Stimulated activated memory B cell treated with anti-CD40 and anti-IgM and Interleukin-4, amounts not matched to agents 10 μg/mL and 1 μg/mL and 100 μg/mL, for 72 hours (primary cell): ENCODE results near the gene ABHD17B.
A peak's percentile ranks its signal among the peaks of the same experiment; 100 is the strongest.
"Not testable (repeated sequence)": the region's sequence is repeated elsewhere in the genome, so short reads cannot be mapped to it uniquely, and the experiment has no call there.

Experiments used
- ATAC-seq: fragments of 150-1000 bp; cut with Tn5 transposase; 2 replicates; pipeline ENCODE4 v1.10.0; 2021
- H3K27ac Mint-ChIP-seq: one replicate; pipeline ENCODE4 v1.8.0; 2022; ENCODE audit warnings: mild to moderate bottlenecking, mixed read lengths
- H3K27me3 Mint-ChIP-seq: one replicate; pipeline ENCODE4 v1.8.0; 2022; ENCODE audit warnings: mixed read lengths
- H3K36me3 Mint-ChIP-seq: one replicate; pipeline ENCODE4 v1.8.0; 2022; ENCODE audit warnings: mixed read lengths
- H3K4me1 Mint-ChIP-seq: one replicate; pipeline ENCODE4 v1.8.0; 2022; ENCODE audit warnings: mixed read lengths
- H3K4me3 Mint-ChIP-seq: one replicate; pipeline ENCODE4 v1.8.0; 2022; ENCODE audit warnings: mild to moderate bottlenecking, moderate library complexity, mixed read lengths
- H3K9me3 Mint-ChIP-seq: one replicate; pipeline ENCODE4 v1.8.0; 2022; ENCODE audit warnings: mixed read lengths

Gene ABHD17B

DNA sequence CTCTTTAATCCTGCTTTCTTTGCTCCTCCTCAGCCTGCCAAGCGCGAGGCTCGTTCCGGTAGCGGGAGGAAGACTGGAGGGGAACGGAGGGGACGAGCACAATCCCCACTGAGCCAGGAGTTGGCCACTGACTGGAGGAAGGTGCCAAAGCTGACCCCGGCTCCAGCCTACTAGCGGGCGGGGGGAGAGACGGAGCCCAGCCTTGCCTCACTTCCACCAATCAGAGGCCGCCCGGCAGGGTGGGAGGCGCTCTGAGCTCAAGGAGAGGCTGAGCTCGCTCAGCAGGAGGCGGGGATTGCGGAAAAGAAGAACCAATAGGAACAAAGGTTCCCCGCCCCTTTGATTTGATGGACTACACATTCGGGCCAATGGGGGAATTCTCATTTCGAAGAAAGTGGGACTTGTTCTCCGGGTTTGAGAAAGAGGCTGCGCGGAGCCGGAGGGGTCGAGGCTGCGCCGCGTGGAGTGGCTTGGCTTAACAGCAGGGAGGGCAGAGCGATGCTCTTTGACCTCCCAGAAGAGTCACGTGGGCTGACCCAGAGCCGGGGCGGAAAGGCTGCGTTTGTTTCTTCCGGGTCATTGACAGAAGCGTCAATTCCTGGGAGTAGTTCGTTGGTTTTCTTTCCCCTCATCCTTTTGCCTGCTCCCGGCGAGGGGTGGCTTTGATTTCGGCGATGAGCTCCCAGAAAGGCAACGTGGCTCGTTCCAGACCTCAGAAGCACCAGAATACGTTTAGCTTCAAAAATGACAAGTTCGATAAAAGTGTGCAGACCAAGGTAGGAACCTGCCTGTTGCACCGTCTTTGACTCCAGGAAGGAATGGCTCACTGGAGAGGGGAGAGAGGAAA, at the start of gene ABHD17B, which contains the start of gene C9orf85:
Gene ABHD17B, minus strand, starts transcription at position 133 of the 847 bp plus-strand sequence. CDS start 36,113 bp downstream, outside the sequence.
Gene C9orf85, plus strand, starts transcription at position 579 of the 847 bp plus-strand sequence. Its CDS starts 96 bp downstream, at position 675.
- H3K4me1 Mint-ChIP-seq = peaks cover 47% of the 10 kb centered on the region

DNA sequence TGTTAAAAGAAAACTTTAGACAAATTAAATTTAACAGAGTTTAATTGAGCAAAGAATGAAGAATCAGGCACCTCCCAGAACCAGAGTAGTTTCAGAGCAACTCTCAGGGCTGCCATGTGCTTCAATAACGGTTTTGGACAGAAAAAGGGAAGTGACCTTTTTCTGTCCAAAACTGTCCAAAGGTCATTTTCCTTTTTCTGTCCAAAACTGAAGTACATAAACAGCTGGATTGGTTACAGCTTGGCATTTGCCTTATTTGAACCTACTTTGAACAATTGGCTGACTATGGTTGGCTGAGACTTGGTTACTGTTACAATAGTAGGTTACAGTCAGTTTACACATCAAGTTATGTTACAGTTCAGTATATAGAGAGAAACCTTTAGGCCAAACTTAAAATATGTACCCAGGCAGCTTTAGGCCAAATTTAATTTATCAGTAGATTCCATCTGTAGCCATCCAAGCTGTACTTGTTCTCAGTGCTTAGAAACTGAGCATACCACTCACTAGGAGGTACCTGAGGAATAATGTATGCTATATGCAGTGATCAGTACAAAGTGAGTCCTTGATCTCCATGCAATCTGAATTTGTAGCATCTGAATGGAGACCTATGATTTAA, 44.4 kb upstream of the ABHD17B start:
- no peaks in the 10 kb centered on the region for H3K4me1 Mint-ChIP-seq
- ATAC-seq = peak; percentile 53
- no peak overlapping the region for H3K27ac Mint-ChIP-seq
- no peak overlapping the region for H3K4me3 Mint-ChIP-seq
- no peaks in the 10 kb centered on the region for H3K9me3 Mint-ChIP-seq
- no peaks in the 10 kb centered on the region for H3K27me3 Mint-ChIP-seq
- H3K36me3 Mint-ChIP-seq = peaks cover 24% of the 10 kb centered on the region

More for the DNA sequence above, at the start of gene ABHD17B, which contains the start of gene C9orf85:
- peak within 1 kb of the TSS; percentile 100 for H3K4me3 Mint-ChIP-seq
- peak; percentile 98 for ATAC-seq
- H3K9me3 Mint-ChIP-seq = no peaks in the 10 kb centered on the region
- H3K27ac Mint-ChIP-seq = peak within 1 kb of the TSS; percentile 89
- H3K36me3 Mint-ChIP-seq = no peaks in the 10 kb centered on the region
- no peaks in the 10 kb centered on the region for H3K27me3 Mint-ChIP-seq

DNA sequence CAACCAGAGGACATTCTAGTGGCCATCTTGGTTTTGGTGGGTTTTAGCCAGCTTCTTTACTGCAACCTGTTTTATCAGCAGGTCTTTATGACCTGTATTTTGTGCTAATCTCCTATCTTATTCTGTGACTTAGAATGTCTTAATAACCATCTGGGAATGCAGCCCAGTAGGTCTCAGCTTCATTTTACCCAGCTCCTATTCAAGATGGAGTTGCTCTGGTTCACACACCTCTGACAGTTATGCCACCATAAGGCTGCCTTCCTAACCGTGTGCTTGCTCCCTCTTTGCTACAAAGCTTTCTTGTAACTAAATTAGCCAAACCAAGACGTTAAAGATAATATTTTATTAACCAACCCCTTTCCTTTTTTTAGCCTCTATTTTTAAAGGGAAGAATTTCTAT, 43.7 kb upstream of the ABHD17B start:
- not testable (repeated sequence) for H3K4me3 Mint-ChIP-seq, H3K4me1 Mint-ChIP-seq, H3K9me3 Mint-ChIP-seq, H3K27ac Mint-ChIP-seq, ATAC-seq, H3K27me3 Mint-ChIP-seq
- H3K36me3 Mint-ChIP-seq = peaks cover 21% of the 10 kb centered on the region

DNA sequence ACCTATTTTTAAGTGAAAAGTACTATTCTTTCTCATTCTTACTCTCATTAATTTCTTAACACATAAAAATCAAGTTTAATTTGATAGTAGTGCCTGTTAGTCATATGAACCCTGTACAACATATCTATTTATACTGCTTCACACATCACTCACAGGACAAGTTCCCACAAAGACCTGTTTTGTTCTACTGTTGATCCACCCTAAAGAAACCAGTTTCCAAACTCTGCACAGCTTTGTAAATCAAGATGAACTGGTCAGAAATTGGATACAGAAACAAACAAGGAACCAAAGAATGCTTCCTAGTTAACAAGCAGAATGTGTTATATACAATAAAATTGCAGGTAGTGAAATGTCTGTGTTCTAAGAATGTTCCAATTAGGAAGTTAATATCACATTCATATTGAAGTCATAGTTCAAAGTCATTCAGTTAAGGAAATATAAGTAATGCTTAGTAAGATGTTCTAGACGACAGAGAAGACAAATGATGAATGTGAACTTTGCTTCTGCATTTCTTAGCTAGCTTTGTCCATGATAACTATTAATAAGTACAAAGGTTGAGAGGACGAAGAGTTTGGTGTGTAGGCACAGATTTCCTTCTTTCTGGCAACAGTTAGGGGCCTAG, 33.9 kb upstream of the ABHD17B start:
- Mint-ChIP-seq H3K4me3 (no peak overlapping the region), H3K27ac (no peak overlapping the region), H3K27me3 (no peaks in the 10 kb centered on the region), H3K4me1 (peaks cover 10% of the 10 kb centered on the region), H3K9me3 (no peaks in the 10 kb centered on the region), H3K36me3 (peaks cover 23% of the 10 kb centered on the region)
- ATAC-seq = no peak

DNA sequence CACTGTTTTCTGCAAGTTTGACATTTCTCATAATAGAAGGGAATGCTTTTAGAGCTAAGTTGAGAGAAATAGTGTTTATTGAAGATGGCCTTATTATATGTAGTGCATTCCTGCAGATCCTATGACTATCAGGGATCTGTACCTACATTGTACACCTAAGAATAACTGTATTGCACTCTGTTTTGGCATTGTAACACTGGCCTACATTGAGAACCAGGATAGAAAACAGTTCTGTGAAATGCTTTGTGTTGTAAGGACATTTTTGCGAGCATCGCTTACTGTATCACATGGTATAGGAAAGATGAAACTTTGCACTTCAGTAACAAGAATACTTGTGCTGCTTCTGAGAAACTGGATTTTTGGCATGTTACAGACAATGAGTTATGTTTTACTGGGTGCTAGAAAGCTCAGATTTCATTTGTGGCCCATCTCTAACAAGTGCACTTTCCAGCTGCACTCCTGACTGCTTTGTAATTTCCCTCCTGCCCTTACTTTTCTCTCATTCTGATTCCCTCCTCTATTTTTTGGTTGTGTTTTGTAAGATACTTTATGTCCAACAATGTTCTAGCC, 31.1 kb upstream of the ABHD17B start:
- ATAC-seq = no peak
- Mint-ChIP-seq H3K4me3 (no peak overlapping the region), H3K9me3 (no peaks in the 10 kb centered on the region), H3K36me3 (peaks cover 3% of the 10 kb centered on the region), H3K27ac (no peak overlapping the region), H3K27me3 (no peaks in the 10 kb centered on the region), H3K4me1 (peaks cover 15% of the 10 kb centered on the region)

DNA sequence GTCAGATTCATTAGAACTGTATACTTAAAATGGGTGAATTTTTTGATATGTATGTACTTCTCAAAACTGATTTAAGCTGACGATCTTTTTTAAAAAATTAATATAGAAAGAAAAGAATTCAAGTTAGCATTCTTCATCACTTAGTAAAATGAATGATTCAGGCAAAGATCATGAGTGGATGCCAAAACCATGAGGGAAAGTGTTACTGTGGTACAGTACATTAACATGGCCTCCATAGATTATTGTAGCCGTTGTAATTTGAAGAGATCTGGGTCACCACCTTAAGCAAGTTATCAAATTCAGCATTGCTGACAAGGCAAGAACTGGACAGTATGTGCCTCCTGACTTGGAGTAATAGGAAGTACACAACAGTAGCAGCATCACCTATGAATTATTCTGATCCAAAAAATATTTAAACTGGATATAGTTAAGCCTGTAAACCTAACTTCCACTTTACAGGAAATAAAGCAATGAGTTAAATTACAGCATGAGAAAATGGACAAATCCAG, 30.1 kb upstream of the ABHD17B start:
- ATAC-seq = no peak
- Mint-ChIP-seq H3K36me3 (no peaks in the 10 kb centered on the region), H3K4me1 (peaks cover 19% of the 10 kb centered on the region), H3K27ac (no peak overlapping the region), H3K4me3 (no peak overlapping the region), H3K9me3 (no peaks in the 10 kb centered on the region), H3K27me3 (no peaks in the 10 kb centered on the region)

DNA sequence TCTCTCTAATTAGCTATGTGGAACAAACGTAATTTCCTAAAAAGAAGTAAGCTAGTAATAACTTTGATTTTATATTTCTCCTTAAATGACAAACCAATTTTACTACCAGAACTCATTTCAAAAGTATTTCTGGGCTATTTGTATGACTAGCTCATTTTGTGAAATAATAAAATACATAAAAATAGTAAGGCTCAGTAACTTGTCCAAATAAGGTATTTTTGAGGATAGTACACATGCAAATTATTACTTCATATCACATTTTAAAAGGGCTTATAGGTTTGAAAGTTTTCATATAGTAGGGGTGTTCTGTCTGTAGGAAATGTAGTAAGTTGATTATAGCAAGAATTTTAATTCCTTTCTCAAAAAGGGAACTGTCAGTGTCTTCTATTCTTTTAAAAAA, 26.9 kb upstream of the ABHD17B start:
- no peaks in the 10 kb centered on the region for H3K27me3 Mint-ChIP-seq
- no peak for ATAC-seq
- H3K9me3 Mint-ChIP-seq = no peaks in the 10 kb centered on the region
- H3K4me3 Mint-ChIP-seq = no peak overlapping the region
- H3K27ac Mint-ChIP-seq = no peak overlapping the region
- peaks cover 34% of the 10 kb centered on the region for H3K4me1 Mint-ChIP-seq
- peaks cover 3% of the 10 kb centered on the region for H3K36me3 Mint-ChIP-seq

DNA sequence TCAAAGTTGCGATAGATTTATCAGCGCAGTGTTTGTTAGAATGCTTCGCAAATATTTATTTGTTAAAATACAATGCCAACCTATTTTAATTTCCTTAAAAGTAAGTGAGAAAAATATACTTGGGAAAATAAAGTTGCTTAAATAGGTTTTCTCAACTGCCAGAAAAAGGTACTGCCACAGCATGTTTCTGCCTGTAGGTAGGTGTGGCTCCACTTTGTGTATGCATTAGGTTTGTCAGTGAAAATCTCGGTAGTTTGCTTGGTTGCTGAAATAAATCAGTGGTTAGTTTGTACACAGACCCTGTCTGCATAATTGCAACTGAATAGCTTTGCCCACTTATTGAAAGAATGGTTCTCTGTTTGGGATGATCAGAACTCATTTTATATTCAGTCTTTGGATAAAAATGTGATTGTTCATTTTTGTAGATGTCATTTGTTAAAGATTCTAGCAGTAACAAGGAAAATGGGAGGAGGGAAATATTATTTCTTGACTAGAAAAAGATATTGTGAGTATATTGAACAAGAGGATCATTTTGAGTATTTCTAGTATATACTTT, 26.2 kb upstream of the ABHD17B start:
- Mint-ChIP-seq H3K36me3 (peaks cover 10% of the 10 kb centered on the region), H3K4me1 (peaks cover 34% of the 10 kb centered on the region), H3K4me3 (no peak overlapping the region), H3K27me3 (no peaks in the 10 kb centered on the region), H3K9me3 (no peaks in the 10 kb centered on the region), H3K27ac (no peak overlapping the region)
- no peak for ATAC-seq

DNA sequence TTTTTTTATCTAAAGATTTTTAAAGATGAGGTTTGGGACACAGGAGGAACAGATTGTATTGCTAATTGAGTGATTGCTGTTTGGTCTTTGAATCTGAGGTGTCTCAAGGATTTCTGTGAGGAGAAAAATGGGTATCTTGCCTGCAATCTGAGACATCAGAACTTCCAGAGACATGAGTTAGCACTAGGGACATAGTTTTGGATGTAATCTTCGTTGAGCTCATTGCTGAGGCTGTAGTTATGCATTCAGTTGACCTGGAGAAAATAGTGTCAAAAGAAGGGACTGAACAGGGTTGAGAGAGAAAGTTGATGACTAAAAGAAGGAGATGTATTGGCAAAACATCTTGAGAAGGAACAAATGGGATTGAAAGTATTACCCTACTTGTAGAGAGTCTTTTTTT, 25.1 kb upstream of the ABHD17B start:
- Mint-ChIP-seq H3K4me3 (no peak overlapping the region), H3K27ac (peak overlapping the region; percentile 17), H3K9me3 (no peaks in the 10 kb centered on the region), H3K4me1 (peaks cover 24% of the 10 kb centered on the region), H3K36me3 (peaks cover 13% of the 10 kb centered on the region), H3K27me3 (no peaks in the 10 kb centered on the region)
- ATAC-seq = no peak

DNA sequence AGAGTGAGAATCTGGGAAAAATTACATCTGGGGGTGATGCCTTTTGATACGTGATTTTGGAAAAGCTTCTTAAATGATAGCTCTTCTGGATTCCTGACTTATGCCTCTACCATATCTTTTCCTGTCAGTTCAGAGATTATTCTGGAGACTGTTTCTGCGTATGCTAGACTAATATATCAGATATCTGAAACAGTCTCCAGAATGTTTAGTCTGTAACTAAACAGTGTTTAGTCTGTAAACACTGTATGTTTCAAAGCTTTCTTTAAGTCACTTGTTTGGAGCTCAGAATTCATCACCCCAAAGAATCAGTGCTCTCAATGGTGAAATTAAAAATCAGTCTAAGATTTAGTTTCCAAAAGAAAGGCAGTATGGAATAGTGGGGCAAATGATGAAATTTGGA, 20.2 kb upstream of the ABHD17B start:
- Mint-ChIP-seq H3K36me3 (peaks cover 17% of the 10 kb centered on the region), H3K27ac (no peak overlapping the region), H3K9me3 (no peaks in the 10 kb centered on the region)

DNA sequence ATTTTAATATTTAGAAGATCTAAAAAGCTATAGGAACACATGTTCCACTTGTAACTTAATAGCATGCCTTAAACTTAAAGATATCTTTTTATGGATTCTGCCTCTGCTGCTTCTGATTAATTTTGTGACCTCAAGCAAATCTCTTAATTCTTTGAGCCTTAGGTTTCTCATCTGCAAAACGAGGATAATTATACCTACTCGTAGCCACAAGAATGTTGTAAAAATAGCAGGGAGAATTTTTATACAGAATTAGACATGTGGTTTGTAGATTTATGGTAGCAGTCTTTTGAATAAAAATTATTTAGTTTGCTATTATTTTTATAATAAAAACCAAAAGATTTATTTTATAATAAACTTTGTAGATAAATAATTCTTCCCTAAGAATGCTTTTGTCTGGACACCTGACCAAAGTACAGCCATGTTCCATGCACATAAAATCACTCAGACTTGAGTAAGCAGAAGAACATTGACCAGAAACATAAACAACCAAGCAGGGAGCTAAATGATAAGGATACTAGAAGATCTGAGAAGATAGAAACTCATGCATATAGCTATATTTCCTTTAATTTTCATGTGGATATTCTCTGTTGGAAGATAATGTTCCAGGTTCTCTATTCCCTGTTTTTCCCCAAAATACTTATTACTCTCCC, 18.9 kb upstream of the ABHD17B start:
- peaks cover 8% of the 10 kb centered on the region for H3K4me1 Mint-ChIP-seq
- no peak overlapping the region for H3K27ac Mint-ChIP-seq
- H3K27me3 Mint-ChIP-seq = no peaks in the 10 kb centered on the region
- no peak for ATAC-seq
- no peaks in the 10 kb centered on the region for H3K9me3 Mint-ChIP-seq
- H3K36me3 Mint-ChIP-seq = peaks cover 17% of the 10 kb centered on the region
- H3K4me3 Mint-ChIP-seq = no peak overlapping the region

More for the DNA sequence above, 20.2 kb upstream of the ABHD17B start:
- peaks cover 20% of the 10 kb centered on the region for H3K4me1 Mint-ChIP-seq
- H3K27me3 Mint-ChIP-seq = no peaks in the 10 kb centered on the region
- no peak for ATAC-seq
- H3K4me3 Mint-ChIP-seq = no peak overlapping the region

DNA sequence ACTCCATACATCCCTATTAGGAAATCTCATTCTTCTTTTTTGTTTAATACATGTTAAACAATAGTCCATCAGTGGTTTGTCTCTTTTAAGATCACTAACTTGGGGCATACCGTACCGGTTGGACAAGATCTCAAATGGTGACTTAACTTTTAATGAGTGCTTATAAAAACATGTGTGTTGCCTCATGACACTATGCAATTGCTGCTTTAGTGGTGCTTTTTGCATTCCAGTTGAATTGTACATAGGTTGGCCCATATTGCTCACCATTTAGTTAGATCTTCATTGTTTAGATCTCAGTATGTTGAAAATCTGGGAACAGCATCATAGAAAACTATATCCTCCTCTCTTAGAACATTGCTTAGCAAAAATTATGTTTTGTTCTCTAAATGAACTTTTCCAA, 18.2 kb upstream of the ABHD17B start:
- Mint-ChIP-seq H3K4me3 (no peak overlapping the region), H3K9me3 (no peaks in the 10 kb centered on the region), H3K27me3 (no peaks in the 10 kb centered on the region), H3K4me1 (peaks cover 7% of the 10 kb centered on the region), H3K36me3 (peaks cover 17% of the 10 kb centered on the region), H3K27ac (no peak overlapping the region)
- ATAC-seq = no peak

DNA sequence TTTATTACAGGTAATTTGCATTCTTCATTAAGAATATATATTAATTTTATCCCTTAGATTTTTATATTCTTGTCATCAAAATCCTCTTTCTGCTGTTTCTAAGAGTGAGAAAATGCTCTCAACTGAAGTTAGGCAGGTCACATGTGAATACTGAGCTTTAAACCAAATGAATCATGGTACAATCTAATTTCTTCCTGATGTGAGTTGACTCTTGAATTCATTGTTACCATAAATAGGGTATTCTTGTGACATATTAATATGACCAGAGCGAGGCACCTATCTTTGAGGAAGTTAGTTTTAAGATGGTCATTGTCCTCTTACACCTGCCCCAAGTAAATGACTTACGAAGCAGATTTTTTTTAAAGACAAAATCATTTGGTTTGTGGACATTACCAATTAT, 17.8 kb upstream of the ABHD17B start:
- Mint-ChIP-seq H3K36me3 (peaks cover 17% of the 10 kb centered on the region), H3K9me3 (no peaks in the 10 kb centered on the region), H3K27me3 (no peaks in the 10 kb centered on the region), H3K4me3 (no peak overlapping the region), H3K4me1 (peaks cover 11% of the 10 kb centered on the region), H3K27ac (no peak overlapping the region)
- no peak for ATAC-seq

DNA sequence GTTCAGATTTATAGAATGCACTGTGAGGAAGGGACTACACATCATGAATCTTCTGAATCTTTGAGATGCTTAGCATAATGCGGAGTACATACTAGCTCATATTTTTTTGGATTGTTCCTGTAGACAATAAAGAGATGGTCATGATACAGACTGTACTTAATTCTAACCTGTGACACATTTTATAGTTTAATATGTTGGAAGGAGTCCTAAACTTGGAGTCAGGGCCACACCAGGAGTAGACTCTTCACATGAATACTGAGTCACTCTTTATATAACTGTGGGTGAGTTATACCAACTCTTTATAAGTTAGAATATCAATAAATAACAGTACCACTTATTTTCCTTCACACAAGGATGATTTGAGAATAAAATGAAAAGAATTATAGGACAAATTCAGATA, 17.4 kb upstream of the ABHD17B start:
- Mint-ChIP-seq H3K9me3 (no peaks in the 10 kb centered on the region), H3K4me3 (no peak overlapping the region), H3K36me3 (peaks cover 17% of the 10 kb centered on the region), H3K4me1 (peaks cover 16% of the 10 kb centered on the region), H3K27me3 (no peaks in the 10 kb centered on the region), H3K27ac (no peak overlapping the region)
- ATAC-seq = no peak
